H1 (cell line): ENCODE results near the gene RPL7A.

Experiments
- BRCA1 ChIP-seq: IDR thresholded peaks from 2 replicates; pipeline ENCODE4 v1.6.1; 2012; ENCODE audit warnings: low read depth, low read length, improper control_type of control experiment
- CTCF ChIP-seq, 3 experiments: IDR thresholded peaks; 1 replicate in 2 of 3; 2 replicates in 1 of 3; pipeline versions ENCODE4 v1.5.1 to v1.6.1; 2011; ENCODE audit warnings: low read length in 3 of 3, mild to moderate bottlenecking in 3 of 3, inconsistent platforms in 2 of 3, low read depth in 1 of 3, moderate library complexity in 1 of 3; ENCODE audit not compliant: insufficient read depth in 1 of 3; ENCODE audit errors: control extremely low read depth in 1 of 3
- EP300 ChIP-seq, 2 experiments: IDR thresholded peaks; 1 replicate in 1 of 2; 2 replicates in 1 of 2; pipeline ENCODE4 v1.6.1; 2011 to 2012; ENCODE audit warnings: low read depth in 2 of 2, low read length in 2 of 2, mild to moderate bottlenecking in 2 of 2, borderline replicate concordance in 1 of 2, inconsistent platforms in 1 of 2, moderate library complexity in 1 of 2
- NANOG ChIP-seq: IDR thresholded peaks from 2 replicates; pipeline ENCODE4 v1.6.1; 2011; ENCODE audit warnings: low read length, low read depth, mild to moderate bottlenecking, inconsistent platforms; ENCODE audit not compliant: insufficient read depth, poor library complexity, severe bottlenecking
- RAD21 ChIP-seq, 2 experiments: IDR thresholded peaks in 1 of 2; conservative IDR thresholded peaks in 1 of 2; 2 replicates each; pipeline ENCODE4 v1.6.1; 2011; ENCODE audit warnings: low read depth in 2 of 2, low read length in 2 of 2, improper control_type of control experiment in 1 of 2, inconsistent platforms in 1 of 2, mild to moderate bottlenecking in 1 of 2, moderate library complexity in 1 of 2
- RFX5 ChIP-seq: IDR thresholded peaks from 2 replicates; pipeline ENCODE4 v1.6.1; 2011; ENCODE audit warnings: low read depth, low read length, improper control_type of control experiment, borderline replicate concordance
- YY1 ChIP-seq: IDR thresholded peaks from 2 replicates; pipeline ENCODE4 v1.6.1; 2011; ENCODE audit warnings: low read depth, mild to moderate bottlenecking, low read length

- TF ChIP-seq CTCF (IDR thresholded peaks at IDR 0.05; ENCODE audit: control extremely low read depth in 1 of 3, insufficient read depth in 1 of 3, low read depth in 1 of 3, low read length in 3 of 3) (no peak), YY1 (no peak), BRCA1 (no peak), NANOG (no peak), RFX5 (no peak), RAD21 (IDR thresholded peaks at IDR 0.05 in 1 of 2, conservative IDR thresholded peaks at IDR 0.05 in 1 of 2; ENCODE audit: low read depth in 2 of 2, low read length in 2 of 2) (no peak), EP300 (IDR thresholded peaks at IDR 0.05; ENCODE audit: borderline replicate concordance in 1 of 2, low read depth in 2 of 2, low read length in 2 of 2) (no peak)
Observed at GRCh38 chr9:133303266-133304157, 44.5 kb upstream of the RPL7A start.
